ENCODE measurements around the gene SHISAL2B.
A peak's percentile ranks its signal among the peaks of the same experiment; 100 is the strongest.
"Not testable (repeated sequence)": the region's sequence is repeated elsewhere in the genome, so short reads cannot be mapped to it uniquely, and the experiment has no call there.

The SHISAL2B gene

DNA sequence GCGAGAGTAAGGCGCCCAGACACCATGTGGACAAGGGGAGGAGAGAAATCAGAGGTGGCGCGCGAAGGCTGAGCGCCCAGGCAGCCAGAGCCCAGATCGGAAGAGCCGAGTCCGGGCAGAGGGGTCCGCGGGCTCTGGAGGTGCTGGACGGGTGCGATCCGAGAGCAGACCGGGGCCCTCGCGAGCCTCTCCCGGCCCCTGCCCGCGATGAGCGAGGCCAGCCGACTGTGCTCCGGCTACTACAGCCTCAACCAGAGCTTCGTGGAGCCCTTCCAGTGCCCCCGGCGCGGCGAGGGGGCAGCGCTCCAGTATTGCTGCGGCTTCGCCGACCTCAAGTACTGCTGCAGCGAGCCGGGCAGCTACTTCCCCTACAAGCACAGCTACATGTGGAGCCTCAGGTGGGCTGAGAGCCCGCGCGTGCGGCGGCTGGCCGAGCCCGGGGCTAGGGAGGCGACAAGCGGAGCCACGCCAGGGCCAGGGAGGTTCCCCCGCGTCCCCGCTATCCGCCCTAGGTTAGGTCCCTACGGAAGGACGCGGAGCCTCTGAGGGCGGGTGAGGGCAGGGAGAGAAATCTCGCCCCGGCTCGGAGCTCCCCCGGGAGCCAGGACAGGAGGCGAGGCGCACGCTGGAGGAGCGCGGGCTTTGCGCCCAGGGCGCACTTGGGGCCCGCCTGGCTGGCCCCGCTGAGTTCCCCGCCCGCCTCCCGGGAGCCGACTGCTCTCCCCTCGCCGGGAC is at the start of gene SHISAL2B:
Gene SHISAL2B (plus strand): TSS at position 87 of the 735 bp plus-strand sequence. CDS start 121 bp downstream, at position 208.
- Histone ChIP-seq H3K9ac (ENCODE audit: low read length in 5 of 5) (no peak within 1 kb of the TSS), H3K4me3 (ENCODE audit: low read depth in 1 of 5, low read length in 5 of 5) (peak within 1 kb of the TSS in 3 of 5 donors; percentile 13 to 47 (median 38)), H3K9me3 (ENCODE audit: control insufficient read depth in 5 of 5, low read length in 5 of 5) (no peaks in the 10 kb centered on the region), H3K36me3 (ENCODE audit: control insufficient read depth in 5 of 5, insufficient read depth in 5 of 5, low read length in 5 of 5) (no peaks in the 10 kb centered on the region), H3K27me3 (ENCODE audit: control insufficient read depth in 5 of 5, insufficient read depth in 4 of 5, low read length in 5 of 5) (peaks cover 10 to 26% (median 15%) of the 10 kb centered on the region in 5 donors), H3K27ac (ENCODE audit: low read depth, low read length) (no peak within 1 kb of the TSS), H3K4me1 (ENCODE audit: control insufficient read depth in 5 of 5, insufficient read depth in 5 of 5, low read length in 5 of 5) (peaks cover 0 to 16% (median 11%) of the 10 kb centered on the region in 5 donors)

DNA sequence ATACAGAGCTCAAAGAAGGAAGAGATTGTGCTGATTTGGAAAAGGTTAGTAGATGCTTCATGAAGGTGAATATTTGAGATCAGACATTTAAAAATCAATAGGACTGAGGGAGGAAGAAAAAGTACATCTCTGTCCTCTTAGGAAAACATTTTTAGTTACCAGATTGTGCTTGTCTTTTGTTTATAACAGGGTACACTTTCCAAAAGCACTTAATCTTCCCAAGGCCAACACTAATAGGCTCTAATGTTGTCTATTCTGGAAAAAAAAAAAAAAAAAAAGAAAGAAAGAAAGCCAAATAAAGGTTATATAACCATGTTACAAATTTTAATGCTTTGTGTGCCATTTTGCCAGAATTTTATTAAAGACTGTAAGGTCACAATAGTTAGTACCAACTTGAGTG is 45.5 kb upstream of the SHISAL2B start:
- Histone ChIP-seq H3K36me3 (ENCODE audit: control insufficient read depth in 5 of 5, insufficient read depth in 5 of 5, low read length in 5 of 5) (no peaks in the 10 kb centered on the region), H3K4me3 (ENCODE audit: low read depth in 1 of 5, low read length in 5 of 5) (no peak overlapping the region), H3K9me3 (ENCODE audit: control insufficient read depth in 5 of 5, low read length in 5 of 5) (no peaks in the 10 kb centered on the region), H3K27ac (ENCODE audit: low read depth, low read length) (no peak overlapping the region), H3K4me1 (ENCODE audit: control insufficient read depth in 5 of 5, insufficient read depth in 5 of 5, low read length in 5 of 5) (no peaks in the 10 kb centered on the region), H3K9ac (ENCODE audit: low read length in 5 of 5) (no peak overlapping the region), H3K27me3 (ENCODE audit: control insufficient read depth in 5 of 5, insufficient read depth in 4 of 5, low read length in 5 of 5) (no peaks in the 10 kb centered on the region)

DNA sequence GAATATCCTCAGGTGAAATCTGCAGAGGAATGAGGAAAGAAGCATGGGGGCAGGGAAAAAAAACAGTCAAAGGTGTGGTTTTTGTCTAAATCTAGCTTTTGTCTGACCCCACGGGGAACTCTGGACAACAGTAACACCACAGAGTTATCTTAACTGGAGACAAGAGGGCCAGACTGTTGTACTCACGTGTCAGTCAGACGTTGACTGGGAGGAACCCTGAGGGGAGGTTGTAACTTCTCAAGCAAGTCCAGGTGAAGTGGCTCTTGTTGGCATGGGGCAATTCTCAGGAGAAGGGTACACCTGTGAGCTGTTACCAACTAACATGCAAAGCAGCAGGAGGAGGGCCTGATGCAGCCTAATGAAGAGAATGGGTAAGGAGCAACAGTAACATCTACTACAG is 44.1 kb upstream of the SHISAL2B start:
- Histone ChIP-seq H3K27ac (ENCODE audit: low read depth, low read length) (no peak overlapping the region), H3K9me3 (ENCODE audit: control insufficient read depth in 5 of 5, low read length in 5 of 5) (no peaks in the 10 kb centered on the region), H3K36me3 (ENCODE audit: control insufficient read depth in 5 of 5, insufficient read depth in 5 of 5, low read length in 5 of 5) (no peaks in the 10 kb centered on the region), H3K9ac (ENCODE audit: low read length in 5 of 5) (no peak overlapping the region), H3K4me3 (ENCODE audit: low read depth in 1 of 5, low read length in 5 of 5) (no peak overlapping the region), H3K4me1 (ENCODE audit: control insufficient read depth in 5 of 5, insufficient read depth in 5 of 5, low read length in 5 of 5) (no peaks in the 10 kb centered on the region), H3K27me3 (ENCODE audit: control insufficient read depth in 5 of 5, insufficient read depth in 4 of 5, low read length in 5 of 5) (no peaks in the 10 kb centered on the region)

DNA sequence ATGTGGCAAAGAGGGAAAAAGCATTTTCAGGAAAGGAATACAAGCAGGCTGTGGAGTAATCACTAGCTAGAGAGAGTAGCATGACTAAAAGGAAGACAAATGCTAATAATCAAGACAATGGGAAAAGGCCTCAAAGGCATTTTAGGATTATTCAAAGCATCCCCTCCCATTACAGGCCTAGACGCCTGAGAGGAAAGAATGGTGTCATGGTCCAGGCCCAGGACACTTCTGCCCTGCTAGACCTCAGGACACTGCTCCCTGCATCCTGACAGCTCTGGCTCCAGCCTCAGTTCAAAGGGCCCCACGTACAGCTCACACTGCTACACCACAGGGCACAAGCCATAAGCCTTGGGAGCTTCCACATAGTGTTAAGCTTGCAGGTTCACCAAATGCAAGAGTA is 40.8 kb upstream of the SHISAL2B start:
- no peaks in the 10 kb centered on the region for H3K4me1 ChIP-seq (ENCODE audit: control insufficient read depth in 5 of 5, insufficient read depth in 5 of 5, low read length in 5 of 5)
- H3K9ac ChIP-seq (ENCODE audit: low read length in 5 of 5), result no peak overlapping the region
- H3K27ac ChIP-seq (ENCODE audit: low read depth, low read length), result no peak overlapping the region
- H3K4me3 ChIP-seq (ENCODE audit: low read depth in 1 of 5, low read length in 5 of 5), result no peak overlapping the region
- H3K9me3 ChIP-seq (ENCODE audit: control insufficient read depth in 5 of 5, low read length in 5 of 5), result peaks cover 0 to 5% (median 0%) of the 10 kb centered on the region in 5 donors
- H3K36me3 ChIP-seq (ENCODE audit: control insufficient read depth in 5 of 5, insufficient read depth in 5 of 5, low read length in 5 of 5), result no peaks in the 10 kb centered on the region
- H3K27me3 ChIP-seq (ENCODE audit: control insufficient read depth in 5 of 5, insufficient read depth in 4 of 5, low read length in 5 of 5), result no peaks in the 10 kb centered on the region

DNA sequence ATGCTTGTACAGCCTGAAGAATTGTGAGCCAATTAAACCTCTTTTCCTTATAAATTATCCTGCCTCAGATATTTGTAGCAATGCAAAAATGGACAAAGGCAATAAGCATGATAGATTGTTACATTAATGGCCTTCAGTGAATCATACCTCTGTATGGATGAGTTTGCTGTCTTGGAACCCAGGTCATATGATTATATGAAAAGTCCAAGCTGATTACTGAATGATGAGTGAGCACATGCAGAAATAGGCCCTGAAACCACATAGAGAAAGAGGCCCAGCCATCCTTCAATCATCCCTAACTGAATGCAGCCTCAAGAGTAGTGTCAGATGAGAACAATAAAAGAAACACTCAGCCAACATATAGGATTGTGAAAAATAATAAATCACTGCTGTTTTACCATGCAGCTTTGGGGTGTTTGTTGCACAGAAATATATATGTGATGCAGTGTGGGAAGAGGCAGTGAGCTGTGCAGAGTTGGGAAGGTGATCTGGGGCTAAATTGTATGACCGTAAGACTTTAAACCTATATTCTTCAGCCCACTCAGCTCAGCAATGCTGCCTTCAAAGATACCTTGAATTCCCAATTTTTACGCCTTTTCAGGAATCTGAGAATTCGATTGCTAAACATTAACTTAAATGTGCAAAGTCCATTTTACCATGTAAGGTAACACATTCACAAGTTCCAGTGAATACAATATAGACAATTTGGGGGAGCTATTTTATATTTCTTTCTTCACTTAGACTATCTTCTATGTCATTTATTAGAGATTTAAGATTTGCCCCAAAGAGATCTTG is 36.3 kb upstream of the SHISAL2B start:
- no peaks in the 10 kb centered on the region for H3K36me3 ChIP-seq (ENCODE audit: control insufficient read depth in 5 of 5, insufficient read depth in 5 of 5, low read length in 5 of 5)
- H3K9me3 ChIP-seq (ENCODE audit: control insufficient read depth in 5 of 5, low read length in 5 of 5), result peaks cover 0 to 7% (median 2%) of the 10 kb centered on the region in 5 donors
- H3K27ac ChIP-seq (ENCODE audit: low read depth, low read length), result no peak overlapping the region
- H3K9ac ChIP-seq (ENCODE audit: low read length in 5 of 5), result no peak overlapping the region
- H3K27me3 ChIP-seq (ENCODE audit: control insufficient read depth in 5 of 5, insufficient read depth in 4 of 5, low read length in 5 of 5), result no peaks in the 10 kb centered on the region
- no peaks in the 10 kb centered on the region for H3K4me1 ChIP-seq (ENCODE audit: control insufficient read depth in 5 of 5, insufficient read depth in 5 of 5, low read length in 5 of 5)
- no peak overlapping the region for H3K4me3 ChIP-seq (ENCODE audit: low read depth in 1 of 5, low read length in 5 of 5)

DNA sequence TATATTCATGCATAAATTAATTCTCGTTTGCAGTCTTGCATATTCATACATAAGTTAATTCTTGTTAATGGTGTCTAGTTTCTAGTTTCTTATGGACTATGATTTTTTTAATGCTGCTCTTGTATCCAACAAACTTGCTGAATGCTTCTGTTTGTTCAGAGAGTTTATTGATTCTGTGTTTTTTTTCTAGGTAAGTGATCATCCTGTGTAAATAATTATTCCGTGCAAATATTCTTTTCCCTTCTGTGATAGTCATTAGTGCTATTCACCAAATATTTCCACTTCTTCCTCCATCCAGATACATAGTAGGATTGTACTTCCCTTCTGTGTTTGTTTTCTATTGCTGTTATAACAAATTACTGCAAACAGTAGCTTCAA is 35.8 kb upstream of the SHISAL2B start:
- Histone ChIP-seq H3K9ac (ENCODE audit: low read length in 5 of 5) (no peak overlapping the region), H3K36me3 (ENCODE audit: control insufficient read depth in 5 of 5, insufficient read depth in 5 of 5, low read length in 5 of 5) (no peaks in the 10 kb centered on the region), H3K27me3 (ENCODE audit: control insufficient read depth in 5 of 5, insufficient read depth in 4 of 5, low read length in 5 of 5) (no peaks in the 10 kb centered on the region), H3K9me3 (ENCODE audit: control insufficient read depth in 5 of 5, low read length in 5 of 5) (peaks cover 0 to 7% (median 2%) of the 10 kb centered on the region in 5 donors), H3K4me3 (ENCODE audit: low read depth in 1 of 5, low read length in 5 of 5) (no peak overlapping the region), H3K27ac (ENCODE audit: low read depth, low read length) (no peak overlapping the region), H3K4me1 (ENCODE audit: control insufficient read depth in 5 of 5, insufficient read depth in 5 of 5, low read length in 5 of 5) (no peaks in the 10 kb centered on the region)

DNA sequence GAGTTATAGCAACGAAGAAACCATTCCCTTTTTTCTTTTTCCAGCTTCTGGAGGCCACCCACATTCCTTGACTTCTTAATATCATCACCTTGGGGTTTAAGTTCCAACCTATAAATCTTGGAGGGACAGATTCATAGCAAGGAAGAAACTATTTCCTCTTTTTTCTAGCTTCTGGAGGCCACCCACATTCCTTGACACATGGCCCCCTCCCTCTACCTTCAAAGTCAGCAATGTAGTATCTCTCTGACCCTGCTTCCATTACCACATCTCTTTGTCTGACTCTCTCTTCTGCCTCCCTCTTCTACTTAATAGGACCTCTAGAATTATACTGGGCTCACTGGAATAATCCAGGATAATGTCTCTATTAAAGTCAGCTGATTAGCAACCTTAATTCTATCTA is 34.7 kb upstream of the SHISAL2B start:
- no peaks in the 10 kb centered on the region for H3K27me3 ChIP-seq (ENCODE audit: control insufficient read depth in 5 of 5, insufficient read depth in 4 of 5, low read length in 5 of 5)
- peaks cover 0 to 7% (median 2%) of the 10 kb centered on the region in 5 donors for H3K9me3 ChIP-seq (ENCODE audit: control insufficient read depth in 5 of 5, low read length in 5 of 5)
- H3K27ac ChIP-seq (ENCODE audit: low read depth, low read length), result no peak overlapping the region
- no peaks in the 10 kb centered on the region for H3K36me3 ChIP-seq (ENCODE audit: control insufficient read depth in 5 of 5, insufficient read depth in 5 of 5, low read length in 5 of 5)
- no peak overlapping the region for H3K9ac ChIP-seq (ENCODE audit: low read length in 5 of 5)
- no peaks in the 10 kb centered on the region for H3K4me1 ChIP-seq (ENCODE audit: control insufficient read depth in 5 of 5, insufficient read depth in 5 of 5, low read length in 5 of 5)
- H3K4me3 ChIP-seq (ENCODE audit: low read depth in 1 of 5, low read length in 5 of 5), result no peak overlapping the region

DNA sequence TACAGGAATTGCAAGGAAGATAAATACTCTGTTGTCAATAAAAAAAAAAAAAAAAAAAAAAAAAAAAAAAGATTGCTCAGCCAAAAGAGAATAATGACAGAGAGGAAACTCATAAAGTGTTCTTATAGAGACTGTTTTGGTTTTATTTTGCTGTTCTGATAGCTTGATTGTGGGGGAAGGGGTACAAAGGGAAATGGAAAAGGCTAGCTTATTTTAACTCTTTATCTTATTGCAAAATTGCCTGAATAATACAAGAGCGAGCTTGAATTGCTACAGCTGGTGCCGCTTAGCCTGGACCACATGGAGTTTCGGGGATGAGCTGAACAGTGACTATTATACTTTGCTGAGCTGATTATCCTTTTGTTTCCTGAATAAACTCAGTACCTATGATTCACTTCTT is 31.0 kb upstream of the SHISAL2B start:
- no peak overlapping the region for H3K9ac ChIP-seq (ENCODE audit: low read length in 5 of 5)
- H3K36me3 ChIP-seq (ENCODE audit: control insufficient read depth in 5 of 5, insufficient read depth in 5 of 5, low read length in 5 of 5), result no peaks in the 10 kb centered on the region
- H3K9me3 ChIP-seq (ENCODE audit: control insufficient read depth in 5 of 5, low read length in 5 of 5), result peaks cover 0 to 7% (median 0%) of the 10 kb centered on the region in 5 donors
- no peak overlapping the region for H3K4me3 ChIP-seq (ENCODE audit: low read depth in 1 of 5, low read length in 5 of 5)
- no peak overlapping the region for H3K27ac ChIP-seq (ENCODE audit: low read depth, low read length)
- peaks cover 0 to 3% (median 0%) of the 10 kb centered on the region in 5 donors for H3K27me3 ChIP-seq (ENCODE audit: control insufficient read depth in 5 of 5, insufficient read depth in 4 of 5, low read length in 5 of 5)
- no peaks in the 10 kb centered on the region for H3K4me1 ChIP-seq (ENCODE audit: control insufficient read depth in 5 of 5, insufficient read depth in 5 of 5, low read length in 5 of 5)

DNA sequence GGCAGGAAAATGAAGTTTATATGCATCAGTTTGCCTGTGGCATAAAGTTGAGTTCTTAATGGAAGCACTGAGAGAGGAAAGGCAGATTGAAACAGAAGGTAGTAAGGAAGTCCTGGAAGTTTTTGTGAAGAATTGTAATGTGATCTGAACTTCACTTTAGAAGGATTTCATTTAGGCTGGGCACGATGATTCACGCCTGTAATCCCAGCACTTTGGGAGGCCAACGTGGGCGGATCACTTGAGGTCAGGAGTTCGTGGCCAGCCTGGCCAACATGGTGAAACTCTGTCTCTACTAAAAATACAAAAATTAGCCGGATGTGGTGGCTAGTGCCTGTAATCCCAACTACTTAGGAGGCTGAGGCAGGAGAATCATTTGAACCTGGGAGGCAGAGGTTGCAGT is 27.1 kb upstream of the SHISAL2B start:
- not testable (repeated sequence) for H3K4me3 ChIP-seq (ENCODE audit: low read depth in 1 of 5, low read length in 5 of 5); H3K27me3 ChIP-seq (ENCODE audit: control insufficient read depth in 5 of 5, insufficient read depth in 4 of 5, low read length in 5 of 5); H3K36me3 ChIP-seq (ENCODE audit: control insufficient read depth in 5 of 5, insufficient read depth in 5 of 5, low read length in 5 of 5); H3K27ac ChIP-seq (ENCODE audit: low read depth, low read length); H3K9ac ChIP-seq (ENCODE audit: low read length in 5 of 5); H3K9me3 ChIP-seq (ENCODE audit: control insufficient read depth in 5 of 5, low read length in 5 of 5); H3K4me1 ChIP-seq (ENCODE audit: control insufficient read depth in 5 of 5, insufficient read depth in 5 of 5, low read length in 5 of 5)

DNA sequence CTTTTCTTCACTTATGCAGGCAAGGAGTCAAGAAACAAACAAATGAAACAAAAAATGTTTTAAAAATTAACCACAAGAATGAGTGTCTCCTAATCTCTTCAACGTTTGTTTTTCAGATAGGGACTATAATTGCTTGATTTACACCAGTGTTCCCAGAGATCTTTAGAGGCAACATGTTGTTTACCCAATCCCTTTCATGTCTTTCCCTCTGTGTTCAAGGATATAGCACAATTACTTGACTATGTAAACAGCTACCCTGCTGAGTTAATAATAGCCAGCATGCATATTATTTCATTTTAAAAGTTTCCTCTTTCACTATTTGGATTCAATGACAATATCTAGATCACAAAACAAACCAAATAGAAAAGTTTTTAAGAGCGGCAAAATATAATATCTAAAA is 25.1 kb upstream of the SHISAL2B start:
- Histone ChIP-seq H3K27ac (ENCODE audit: low read depth, low read length) (no peak overlapping the region), H3K27me3 (ENCODE audit: control insufficient read depth in 5 of 5, insufficient read depth in 4 of 5, low read length in 5 of 5) (peaks cover 0 to 3% (median 0%) of the 10 kb centered on the region in 5 donors), H3K9me3 (ENCODE audit: control insufficient read depth in 5 of 5, low read length in 5 of 5) (no peaks in the 10 kb centered on the region), H3K4me1 (ENCODE audit: control insufficient read depth in 5 of 5, insufficient read depth in 5 of 5, low read length in 5 of 5) (no peaks in the 10 kb centered on the region), H3K9ac (ENCODE audit: low read length in 5 of 5) (no peak overlapping the region), H3K36me3 (ENCODE audit: control insufficient read depth in 5 of 5, insufficient read depth in 5 of 5, low read length in 5 of 5) (no peaks in the 10 kb centered on the region), H3K4me3 (ENCODE audit: low read depth in 1 of 5, low read length in 5 of 5) (no peak overlapping the region)

Measured in subcutaneous abdominal adipose tissue (tissue), 5 donors.